ENCODE data around the gene ZNF625.

ZNF625 gene

GRCh38 chr19:12162882-12163806, 6.6 kb upstream of the ZNF625 start, which contains the start of gene ZNF136:
ZNF136 (plus strand) TSS chr19:12163096; CDS start chr19:12163204, 108 bp downstream.
- Histone ChIP-seq H3K36me3 (ENCODE audit: insufficient read depth, low read length) (peaks cover 12% of the 10 kb centered on the region), H3K27me3 (ENCODE audit: control insufficient read depth, insufficient read depth, low read length) (no peaks in the 10 kb centered on the region), H3K9ac (ENCODE audit: low read depth, low read length) (peak within 1 kb of the TSS; percentile 95), H3K9me3 (replicated peaks; ENCODE audit: low read length) (no peaks in the 10 kb centered on the region), H3K4me3 (ENCODE audit: low read length) (peak within 1 kb of the TSS; percentile 94), H3K4me1 (ENCODE audit: control insufficient read depth, insufficient read depth, low read length) (peaks cover 16% of the 10 kb centered on the region), H3K4me2 (ENCODE audit: low read length) (peak within 1 kb of the TSS; percentile 85)

GRCh38 chr19:12162513-12162881, 6.0 kb upstream of the ZNF625 start:
- H3K9ac ChIP-seq (ENCODE audit: low read depth, low read length) = peak overlapping the region; percentile 95
- peak overlapping the region; percentile 85 for H3K4me2 ChIP-seq (ENCODE audit: low read length)
- H3K4me1 ChIP-seq (ENCODE audit: control insufficient read depth, insufficient read depth, low read length) = peaks cover 16% of the 10 kb centered on the region
- H3K9me3 ChIP-seq (replicated peaks; ENCODE audit: low read length) = no peaks in the 10 kb centered on the region
- no peaks in the 10 kb centered on the region for H3K27me3 ChIP-seq (ENCODE audit: control insufficient read depth, insufficient read depth, low read length)
- H3K4me3 ChIP-seq (ENCODE audit: low read length) = peak overlapping the region; percentile 94
- H3K36me3 ChIP-seq (ENCODE audit: insufficient read depth, low read length) = peaks cover 12% of the 10 kb centered on the region

- Histone ChIP-seq H3K9ac (ENCODE audit: low read depth, low read length) (no peak overlapping the region), H3K9me3 (replicated peaks; ENCODE audit: low read length) (no peaks in the 10 kb centered on the region), H3K4me1 (ENCODE audit: control insufficient read depth, insufficient read depth, low read length) (peaks cover 18% of the 10 kb centered on the region)
Measured at GRCh38 chr19:12159773-12160414, 3.4 kb upstream of the ZNF625 start.

GRCh38 chr19:12155324-12155860, 1.1 kb downstream of the ZNF625 start:
- peak overlapping the region; percentile 74 for H3K4me2 ChIP-seq (ENCODE audit: low read length)
- H3K4me1 ChIP-seq (ENCODE audit: control insufficient read depth, insufficient read depth, low read length) = peaks cover 10% of the 10 kb centered on the region
- no peaks in the 10 kb centered on the region for H3K9me3 ChIP-seq (replicated peaks; ENCODE audit: low read length)
- peak overlapping the region; percentile 85 for H3K4me3 ChIP-seq (ENCODE audit: low read length)
- peaks cover 21% of the 10 kb centered on the region for H3K36me3 ChIP-seq (ENCODE audit: insufficient read depth, low read length)
- no peaks in the 10 kb centered on the region for H3K27me3 ChIP-seq (ENCODE audit: control insufficient read depth, insufficient read depth, low read length)
- H3K9ac ChIP-seq (ENCODE audit: low read depth, low read length) = peak overlapping the region; percentile 87

More at GRCh38 chr19:12159773-12160414, 3.4 kb upstream of the ZNF625 start:
- Histone ChIP-seq H3K4me2 (ENCODE audit: low read length) (no peak overlapping the region), H3K36me3 (ENCODE audit: insufficient read depth, low read length) (peaks cover 4% of the 10 kb centered on the region), H3K27me3 (ENCODE audit: control insufficient read depth, insufficient read depth, low read length) (no peaks in the 10 kb centered on the region), H3K4me3 (ENCODE audit: low read length) (no peak overlapping the region)

- H3K4me3 ChIP-seq (ENCODE audit: low read length) = no peak overlapping the region
- H3K36me3 ChIP-seq (ENCODE audit: insufficient read depth, low read length) = peaks cover 38% of the 10 kb centered on the region
- H3K9me3 ChIP-seq (replicated peaks; ENCODE audit: low read length) = peaks cover 19% of the 10 kb centered on the region
- H3K9ac ChIP-seq (ENCODE audit: low read depth, low read length) = no peak overlapping the region
- peaks cover 7% of the 10 kb centered on the region for H3K4me1 ChIP-seq (ENCODE audit: control insufficient read depth, insufficient read depth, low read length)
- H3K27me3 ChIP-seq (ENCODE audit: control insufficient read depth, insufficient read depth, low read length) = no peaks in the 10 kb centered on the region
- H3K4me2 ChIP-seq (ENCODE audit: low read length) = no peak overlapping the region
Measured at GRCh38 chr19:12145348-12145747, 11.2 kb downstream of the ZNF625 start.

- H3K9ac ChIP-seq (ENCODE audit: low read depth, low read length) = no peak overlapping the region
- H3K4me2 ChIP-seq (ENCODE audit: low read length) = no peak overlapping the region
- H3K36me3 ChIP-seq (ENCODE audit: insufficient read depth, low read length) = peaks cover 35% of the 10 kb centered on the region
- peaks cover 13% of the 10 kb centered on the region for H3K4me1 ChIP-seq (ENCODE audit: control insufficient read depth, insufficient read depth, low read length)
- H3K27me3 ChIP-seq (ENCODE audit: control insufficient read depth, insufficient read depth, low read length) = no peaks in the 10 kb centered on the region
- peaks cover 16% of the 10 kb centered on the region for H3K9me3 ChIP-seq (replicated peaks; ENCODE audit: low read length)
- H3K4me3 ChIP-seq (ENCODE audit: low read length) = no peak overlapping the region
Measured at GRCh38 chr19:12141405-12141736, 15.2 kb downstream of the ZNF625 start.

GRCh38 chr19:12140545-12141404, 15.8 kb downstream of the ZNF625 start:
- peaks cover 13% of the 10 kb centered on the region for H3K4me1 ChIP-seq (ENCODE audit: control insufficient read depth, insufficient read depth, low read length)
- H3K27me3 ChIP-seq (ENCODE audit: control insufficient read depth, insufficient read depth, low read length) = no peaks in the 10 kb centered on the region
- H3K9ac ChIP-seq (ENCODE audit: low read depth, low read length) = no peak overlapping the region
- peaks cover 34% of the 10 kb centered on the region for H3K36me3 ChIP-seq (ENCODE audit: insufficient read depth, low read length)
- H3K4me2 ChIP-seq (ENCODE audit: low read length) = peak overlapping the region; percentile 91
- peaks cover 10% of the 10 kb centered on the region for H3K9me3 ChIP-seq (replicated peaks; ENCODE audit: low read length)
- peak overlapping the region; percentile 97 for H3K4me3 ChIP-seq (ENCODE audit: low read length)

DNA sequence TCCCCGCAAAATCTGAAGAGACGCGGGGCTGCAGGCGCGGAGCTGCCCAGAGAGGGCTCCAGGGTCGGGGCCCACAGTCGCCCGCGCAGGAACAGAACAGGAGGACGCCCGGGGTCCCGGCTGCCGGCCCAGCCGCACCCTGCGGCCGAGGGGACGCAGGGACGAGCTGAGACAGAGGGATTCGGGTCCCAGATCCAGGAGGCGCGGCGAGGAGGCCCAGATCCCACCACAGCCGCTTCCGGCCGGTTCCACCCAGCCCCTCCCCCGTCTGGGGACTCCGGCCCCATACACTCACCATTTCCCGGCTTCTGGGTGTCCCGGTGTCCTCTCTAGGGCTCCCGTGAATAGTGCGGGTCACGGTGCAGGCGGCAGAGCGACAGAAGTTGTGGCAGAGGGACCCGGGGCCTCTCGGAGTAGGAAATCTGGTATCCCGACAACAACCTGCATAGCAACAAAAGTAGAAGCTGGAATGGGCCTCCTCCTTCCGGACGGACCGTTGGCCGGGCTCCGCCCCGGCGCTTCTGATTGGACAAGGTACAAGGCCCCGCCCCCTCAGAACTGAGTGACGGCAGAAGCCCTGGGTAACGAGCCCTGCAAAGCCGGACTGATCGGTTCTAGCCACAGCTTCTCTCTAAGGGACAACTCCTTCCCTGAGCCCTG, 16.5 kb downstream of the ZNF625 start, which contains the start of gene ZNF20:
Gene ZNF20 (minus strand): TSS at position 466 of the 660 bp plus-strand sequence. CDS start 168 bp downstream, at position 298.
- Histone ChIP-seq H3K9me3 (replicated peaks; ENCODE audit: low read length) (peaks cover 3% of the 10 kb centered on the region), H3K36me3 (ENCODE audit: insufficient read depth, low read length) (peaks cover 32% of the 10 kb centered on the region), H3K4me1 (ENCODE audit: control insufficient read depth, insufficient read depth, low read length) (peaks cover 13% of the 10 kb centered on the region), H3K4me2 (ENCODE audit: low read length) (peak within 1 kb of the TSS; percentile 91), H3K27me3 (ENCODE audit: control insufficient read depth, insufficient read depth, low read length) (no peaks in the 10 kb centered on the region), H3K4me3 (ENCODE audit: low read length) (peak within 1 kb of the TSS; percentile 97), H3K9ac (ENCODE audit: low read depth, low read length) (peak within 1 kb of the TSS; percentile 89)

- Histone ChIP-seq H3K4me3 (ENCODE audit: low read length) (peak overlapping the region; percentile 97), H3K27me3 (ENCODE audit: control insufficient read depth, insufficient read depth, low read length) (no peaks in the 10 kb centered on the region), H3K36me3 (ENCODE audit: insufficient read depth, low read length) (peaks cover 34% of the 10 kb centered on the region), H3K4me2 (ENCODE audit: low read length) (peak overlapping the region; percentile 91), H3K9me3 (replicated peaks; ENCODE audit: low read length) (no peaks in the 10 kb centered on the region), H3K4me1 (ENCODE audit: control insufficient read depth, insufficient read depth, low read length) (peaks cover 13% of the 10 kb centered on the region), H3K9ac (ENCODE audit: low read depth, low read length) (peak overlapping the region; percentile 89)
Measured at GRCh38 chr19:12139269-12139668, 17.3 kb downstream of the ZNF625 start.

- no peaks in the 10 kb centered on the region for H3K27me3 ChIP-seq (ENCODE audit: control insufficient read depth, insufficient read depth, low read length)
- H3K36me3 ChIP-seq (ENCODE audit: insufficient read depth, low read length) = peaks cover 48% of the 10 kb centered on the region
- no peak overlapping the region for H3K4me3 ChIP-seq (ENCODE audit: low read length)
- peaks cover 16% of the 10 kb centered on the region for H3K9me3 ChIP-seq (replicated peaks; ENCODE audit: low read length)
- H3K9ac ChIP-seq (ENCODE audit: low read depth, low read length) = no peak overlapping the region
- H3K4me1 ChIP-seq (ENCODE audit: control insufficient read depth, insufficient read depth, low read length) = peaks cover 13% of the 10 kb centered on the region
- H3K4me2 ChIP-seq (ENCODE audit: low read length) = no peak overlapping the region
Measured at GRCh38 chr19:12137221-12137940, 19.2 kb downstream of the ZNF625 start.
